Adipose tissue (tissue), 3 donors: ENCODE results near the gene PIGC. TPM values are rescaled to one million over a fixed set of nuclear protein-coding genes. Genes with fewer than 3 reads are reported as not detected.

ENCODE experiments used
- H3K27ac ChIP-seq: one replicate; pipeline ENCODE4 v1.5.1; 2013; ENCODE audit warnings: low read depth, low read length
- WGBS, 3 donors: extraction: QIAGEN DNeasy Blood & Tissue Kit; methylation state at CpG; one replicate each; pipeline ENCODE4 v1.1.7; 2013; 5-methylcytosine and 5-hydroxymethylcytosine counted together
- polyA plus RNA-seq, 3 donors: library from polyadenylated mRNA; stranded (reverse); fragments of 200-250 nt; gene quantifications; one replicate each; pipeline ENCODE4 v1.2.3, GENCODE V29; 2013
- donor health status: healthy with polysubstance abuse.
- donor health status: Bipolar disorder and iron deficiency.
- donor health status: healthy.

The PIGC gene
- polyA plus RNA-seq, 3 donors, result 18.2 to 23.8 (median 22.7) TPM

DNA sequence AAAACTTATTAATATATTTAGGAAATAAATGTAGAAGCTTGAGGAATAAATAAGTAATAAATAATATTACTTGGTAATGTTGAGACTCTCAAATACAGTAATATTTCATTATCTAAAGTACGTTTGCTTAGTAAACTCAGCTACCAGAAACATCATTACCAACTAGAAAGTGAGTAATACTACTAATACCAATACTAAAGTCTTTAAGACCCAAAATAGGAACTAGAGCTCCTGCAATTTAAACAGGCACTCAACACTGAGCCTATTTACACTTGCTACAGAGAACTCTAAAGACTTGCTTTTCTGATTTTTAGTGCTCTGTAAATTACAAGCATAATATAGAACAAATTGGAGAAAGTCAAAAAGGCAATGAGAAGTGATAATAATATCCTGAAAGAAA lies 36.9 kb downstream of the PIGC start:
- 34 to 92% (median 78%) methylated on average over 1 of the region's 1 CpG for WGBS, 3 donors
- H3K27ac ChIP-seq, result no peak overlapping the region

GRCh38 chr1:172405912-172406311 lies 38.0 kb downstream of the PIGC start:
- H3K27ac ChIP-seq, result no peak overlapping the region

DNA sequence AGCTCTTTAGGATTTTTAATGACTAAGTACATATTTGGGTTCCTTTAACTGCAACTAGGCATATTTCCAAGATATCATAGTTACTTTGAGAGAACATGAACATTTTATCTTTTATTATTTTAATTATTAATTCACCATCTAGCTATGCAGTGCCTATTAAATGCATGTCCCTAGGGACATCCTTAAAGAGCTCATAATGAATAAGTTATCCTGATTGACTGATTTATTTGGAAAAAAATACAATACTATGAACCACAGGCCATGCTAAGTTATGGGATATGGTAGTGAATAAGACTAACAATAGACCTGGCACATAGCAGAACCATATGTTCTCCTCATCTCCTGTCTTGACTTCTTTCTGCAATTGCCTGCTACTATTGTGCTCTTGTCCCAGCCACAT lies 39.7 kb downstream of the PIGC start:
- H3K27ac ChIP-seq, result no peak overlapping the region

DNA sequence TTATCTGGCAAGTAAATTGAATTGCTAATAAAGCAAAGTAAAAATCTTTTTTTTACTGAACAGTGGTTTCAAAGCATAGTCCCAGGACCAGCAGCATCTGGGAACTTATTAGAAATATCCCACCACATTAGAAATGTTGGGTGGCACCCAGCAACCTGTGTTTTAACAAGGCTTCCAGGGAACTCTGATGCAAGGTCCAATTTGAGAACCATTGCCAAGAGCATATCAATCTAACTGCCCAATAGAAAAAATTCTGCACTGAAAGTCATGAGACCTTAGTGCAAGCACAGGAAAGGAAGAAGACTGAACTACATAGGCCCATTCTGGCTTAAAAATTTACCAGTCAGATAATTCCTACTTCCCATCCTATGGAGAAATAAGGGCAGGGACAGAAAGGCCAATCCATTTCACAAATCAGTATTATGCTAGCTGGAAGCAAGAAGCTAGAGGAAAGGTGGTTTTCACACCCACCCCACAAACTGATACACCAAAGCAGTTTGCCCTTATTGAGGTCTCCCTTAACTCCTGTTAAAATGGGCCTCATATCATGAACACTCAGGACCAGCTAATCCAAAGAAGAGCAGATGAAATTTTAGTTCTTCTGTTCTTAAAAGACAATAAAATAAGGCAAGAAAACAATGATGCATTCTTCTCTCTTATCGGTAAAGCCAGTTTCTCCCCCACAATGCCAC lies 40.8 kb downstream of the PIGC start:
- 74 to 88% (median 80%) methylated on average over 1 of the region's 1 CpG for WGBS, 3 donors
- H3K27ac ChIP-seq, result no peak overlapping the region

DNA sequence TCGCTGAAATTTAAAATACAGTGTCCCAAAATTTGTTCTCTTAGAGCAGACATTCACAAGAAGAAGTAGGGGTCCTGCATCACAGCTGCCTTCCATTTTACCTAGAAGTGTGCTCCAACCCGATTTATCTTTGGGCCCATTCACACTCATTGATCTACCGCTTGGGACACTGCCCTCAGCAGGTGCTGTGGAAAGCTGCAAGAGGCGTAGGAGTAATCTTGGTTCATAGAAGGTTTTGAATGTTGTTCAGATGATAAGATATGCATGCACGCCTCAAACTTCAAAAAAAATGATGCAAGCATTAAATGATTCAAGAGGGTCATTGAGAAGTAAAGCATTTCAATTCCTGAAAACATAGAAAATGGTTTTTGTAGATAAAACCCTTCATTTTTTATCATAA lies 42.0 kb downstream of the PIGC start:
- 53 to 88% (median 82%) methylated on average over 5 of the region's 5 CpGs for WGBS, 3 donors
- no peak overlapping the region for H3K27ac ChIP-seq

DNA sequence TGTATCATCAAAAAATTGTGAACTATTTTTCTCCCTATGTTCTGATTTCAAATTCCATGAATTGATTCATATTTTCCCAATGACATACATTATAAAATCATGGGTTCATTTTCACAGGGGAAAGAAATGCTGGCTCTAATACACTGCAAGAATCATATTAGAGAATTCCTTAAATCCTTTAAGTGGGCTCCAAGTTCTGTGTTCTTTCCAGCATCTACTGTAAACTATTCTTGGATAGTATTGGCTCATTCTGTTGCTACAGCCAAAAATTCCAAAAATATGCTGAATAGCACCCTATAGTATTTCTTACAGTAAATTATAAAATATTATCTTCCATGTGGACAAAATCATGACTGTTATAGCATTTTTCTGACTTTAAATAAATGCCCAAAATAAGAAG lies 42.4 kb downstream of the PIGC start:
- no peak overlapping the region for H3K27ac ChIP-seq

DNA sequence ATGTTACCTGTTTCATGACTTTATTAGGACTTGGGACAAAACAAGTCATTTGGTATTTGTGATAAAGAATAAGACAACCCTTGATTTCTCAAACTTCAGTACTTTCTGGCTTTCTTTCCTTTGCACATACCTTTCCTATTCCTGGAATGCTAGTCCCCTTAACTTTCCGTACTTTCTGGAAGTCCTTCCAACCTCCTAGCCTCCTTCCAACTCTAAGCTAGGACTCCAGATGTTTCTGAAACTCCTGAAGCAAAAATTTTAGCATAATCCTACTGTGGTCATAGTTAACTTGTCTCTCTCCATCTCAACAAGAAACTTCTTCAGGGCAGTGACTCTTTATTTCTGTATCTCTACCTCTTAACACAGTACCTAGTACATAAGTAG lies 43.2 kb downstream of the PIGC start:
- 48 to 74% (median 67%) methylated on average over 1 of the region's 1 CpG for WGBS, 3 donors
- H3K27ac ChIP-seq, result no peak overlapping the region

DNA sequence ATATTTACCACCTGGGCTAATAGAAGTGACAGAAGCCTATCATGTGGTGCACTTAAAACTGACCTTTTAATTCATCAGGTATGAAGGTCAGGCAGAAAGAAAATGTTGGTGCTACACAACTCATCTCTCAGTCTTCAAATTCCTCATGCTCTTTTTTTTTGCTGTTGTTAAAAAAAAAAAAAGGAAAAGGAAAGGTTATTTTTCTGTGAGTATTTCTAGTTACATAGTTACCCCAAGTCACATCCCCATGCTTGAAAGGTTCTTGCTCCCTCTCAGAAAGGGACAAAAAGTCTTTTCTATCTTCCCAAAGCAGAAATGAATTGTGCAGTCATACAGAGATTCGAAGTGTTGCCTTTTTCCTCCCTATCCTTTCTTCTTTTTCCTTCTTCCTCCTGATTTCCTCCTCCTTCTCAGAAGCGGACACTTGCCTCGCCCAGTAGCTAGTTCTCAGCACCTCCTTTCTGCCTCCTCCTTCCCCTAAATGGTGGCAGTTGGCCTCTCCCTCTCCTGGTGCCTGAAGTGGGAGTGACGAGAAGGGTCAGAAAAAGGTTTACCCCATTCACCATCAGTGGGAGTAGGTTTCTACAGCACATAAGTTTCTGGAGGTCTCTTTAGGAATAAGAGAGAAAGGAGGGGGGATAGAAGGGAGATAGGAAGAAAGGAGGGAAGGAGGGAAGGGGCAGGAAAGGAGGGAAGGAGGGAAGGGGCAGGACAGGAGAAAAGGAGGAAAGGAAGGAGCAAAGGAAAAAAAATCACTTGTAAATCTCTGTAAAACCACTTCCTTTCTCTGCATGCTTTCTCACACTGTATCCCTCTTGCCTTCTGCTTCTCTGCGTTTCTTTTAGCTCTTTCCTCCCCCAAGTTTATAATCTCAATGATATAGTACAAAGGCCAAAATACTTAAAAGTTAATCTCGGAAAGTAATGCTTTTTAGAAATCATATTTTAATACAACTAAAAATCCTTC lies 43.8 kb downstream of the PIGC start:
- WGBS, 3 donors, result 56 to 81% (median 61%) methylated on average over 6 of the region's 6 CpGs
- H3K27ac ChIP-seq, result no peak overlapping the region

DNA sequence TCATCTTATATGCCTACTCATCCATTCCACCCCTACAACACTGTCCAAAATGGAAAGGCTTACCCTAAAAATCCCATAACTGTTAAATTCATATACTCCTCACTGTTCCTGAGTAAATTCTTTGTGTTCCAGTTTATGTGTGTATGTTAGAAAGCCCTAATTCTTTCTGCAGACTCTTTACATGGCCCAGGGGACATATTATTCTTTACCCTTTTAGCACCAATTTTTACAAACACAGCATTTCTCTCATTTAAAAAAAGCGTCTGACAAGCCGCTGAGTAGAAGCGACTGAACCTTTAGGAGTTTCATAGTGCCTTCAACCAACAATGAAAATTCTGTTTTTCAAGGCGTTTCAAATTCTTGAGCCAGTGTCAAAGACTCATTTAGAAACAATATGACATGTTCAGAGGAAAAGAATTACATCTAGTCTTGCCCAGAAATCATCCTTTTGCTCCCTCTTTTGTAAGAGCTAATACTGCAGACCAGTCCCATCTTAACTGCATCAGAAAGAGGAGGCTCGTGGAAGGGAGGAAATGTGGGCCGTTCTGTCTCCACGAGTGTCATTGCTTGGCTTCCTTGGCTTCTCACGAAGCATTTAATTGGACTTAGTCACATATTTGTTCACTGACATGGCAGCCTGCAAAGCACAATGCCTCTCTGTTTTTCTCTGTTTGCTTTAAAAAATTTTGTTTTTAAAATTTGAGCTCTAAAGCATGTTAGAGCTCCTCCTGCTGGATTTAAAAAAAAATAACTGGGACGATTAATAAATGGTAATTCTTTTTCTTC lies 44.7 kb downstream of the PIGC start:
- 31 to 38% (median 32%) methylated on average over 9 of the region's 9 CpGs for WGBS, 3 donors
- no peak overlapping the region for H3K27ac ChIP-seq

GRCh38 chr1:172398193-172398592 lies 45.7 kb downstream of the PIGC start:
- 57 to 78% (median 60%) methylated on average over 2 of the region's 2 CpGs for WGBS, 3 donors
- H3K27ac ChIP-seq, result no peak overlapping the region

DNA sequence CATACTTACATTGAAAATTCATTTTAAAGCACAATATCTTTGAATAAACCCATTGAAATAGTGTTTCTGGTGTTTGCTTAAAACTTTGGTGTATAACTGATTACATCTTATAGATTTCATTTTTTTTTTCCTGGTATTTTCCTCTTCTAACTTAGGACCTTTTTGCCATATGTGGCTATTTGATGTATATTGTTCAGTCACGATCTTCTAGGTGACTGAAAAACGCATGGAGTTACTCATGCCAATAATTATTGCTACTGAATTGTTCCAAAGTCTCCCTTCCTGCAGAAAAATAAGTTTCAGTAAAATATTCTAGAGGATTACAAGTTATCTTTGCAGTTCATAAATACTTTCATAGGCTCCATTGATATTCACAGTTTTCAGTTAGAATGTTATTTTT lies 46.2 kb downstream of the PIGC start:
- H3K27ac ChIP-seq, result no peak overlapping the region
- WGBS, 3 donors, result 86 to 87% (median 87%) methylated on average over 2 of the region's 2 CpGs

DNA sequence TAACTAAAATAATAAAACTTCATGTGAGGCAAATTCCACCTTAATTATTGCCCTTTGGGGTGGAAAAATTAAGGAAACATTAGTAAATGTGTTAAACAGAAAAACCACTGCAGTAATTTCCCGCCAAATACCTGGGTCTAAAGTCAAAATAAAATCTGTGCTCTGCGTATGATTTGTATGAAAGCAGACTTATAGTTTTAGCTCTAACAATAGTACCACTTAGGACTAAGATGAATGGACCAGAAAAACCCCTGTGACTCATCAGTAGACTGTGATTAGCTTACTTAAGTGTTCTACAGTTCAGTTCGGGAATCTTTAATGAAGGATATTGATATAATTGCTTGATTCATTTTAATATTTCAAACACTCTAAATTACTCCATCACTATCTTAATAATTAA lies 46.6 kb downstream of the PIGC start:
- H3K27ac ChIP-seq, result no peak overlapping the region
- 78 to 91% (median 81%) methylated on average over 3 of the region's 3 CpGs for WGBS, 3 donors

DNA sequence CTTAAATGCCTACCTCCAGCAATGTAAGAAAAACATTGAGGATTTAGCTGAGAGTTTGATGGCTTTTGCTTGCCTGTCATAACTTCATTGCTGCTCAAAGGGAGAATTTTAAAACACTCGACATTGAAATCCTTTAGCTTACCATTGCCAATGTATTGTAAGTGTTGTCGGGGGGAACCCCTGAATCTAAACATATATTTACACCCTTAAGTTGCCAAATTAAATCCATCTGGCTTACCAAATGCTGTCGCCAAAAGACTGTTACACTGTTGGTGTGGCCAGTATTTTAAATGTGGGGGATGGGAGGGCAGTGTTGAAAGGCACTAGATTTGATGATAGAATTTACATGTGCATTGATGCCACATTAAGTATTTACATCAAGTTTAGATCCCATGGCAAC lies 48.3 kb downstream of the PIGC start:
- 91 to 95% (median 94%) methylated on average over 3 of the region's 3 CpGs for WGBS, 3 donors
- H3K27ac ChIP-seq, result no peak overlapping the region

- 88 to 93% (median 92%) methylated on average over 5 of the region's 5 CpGs for WGBS, 3 donors
- H3K27ac ChIP-seq, result no peak overlapping the region
These were observed 49.1 kb downstream of the PIGC start for GRCh38 chr1:172394811-172395210.

GRCh38 chr1:172394141-172394751 lies 49.6 kb downstream of the PIGC start:
- WGBS, 3 donors, result 30 to 47% (median 41%) methylated on average over 4 of the region's 4 CpGs
- H3K27ac ChIP-seq, result no peak overlapping the region

DNA sequence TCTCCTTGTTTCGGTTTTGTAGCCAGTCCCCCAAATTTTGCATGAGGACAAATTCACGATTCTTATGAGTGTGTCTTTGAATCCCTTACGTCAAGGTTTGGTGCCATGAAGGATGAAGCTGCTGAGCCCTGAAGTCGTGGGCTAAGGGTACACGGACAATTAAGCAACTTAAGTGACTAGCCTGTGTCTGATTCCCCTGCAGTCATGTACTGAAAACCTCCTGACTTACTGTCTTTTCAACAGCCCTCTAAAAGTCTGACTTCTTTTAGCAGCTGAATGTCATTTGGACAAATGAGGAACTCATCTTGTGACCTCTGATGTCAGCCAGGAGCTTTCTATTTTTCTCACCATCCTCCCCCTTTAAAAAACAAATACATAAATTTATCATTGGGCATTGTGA lies 50.5 kb downstream of the PIGC start:
- H3K27ac ChIP-seq, result no peak overlapping the region
- 80 to 94% (median 85%) methylated on average over 5 of the region's 5 CpGs for WGBS, 3 donors

DNA sequence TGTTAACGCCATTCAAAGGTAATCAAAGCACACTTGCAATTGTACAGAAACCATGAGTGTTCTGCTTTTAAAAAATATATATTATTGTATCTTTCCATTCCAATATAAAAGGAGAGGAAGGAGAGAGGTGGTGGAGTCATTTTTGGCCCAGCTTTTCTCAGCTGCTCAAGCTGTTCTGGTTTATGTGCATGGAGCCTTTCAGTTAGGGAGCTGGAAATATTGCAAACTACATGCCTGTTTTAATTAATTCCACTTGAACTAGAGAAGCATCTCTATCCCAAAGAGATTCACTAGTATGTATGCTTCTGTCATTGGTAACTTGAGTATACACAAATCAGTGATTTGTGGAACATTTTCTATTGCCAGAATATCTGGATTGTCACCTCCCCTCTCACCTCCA lies 51.9 kb downstream of the PIGC start:
- 92 to 98% (median 96%) methylated on average over 1 of the region's 1 CpG for WGBS, 3 donors
- no peak overlapping the region for H3K27ac ChIP-seq
